DOHH2 (cell line): Measurements from ENCODE around the gene STOM.

Source experiments
- H3F3A ChIP-seq: fragments of 200-600 bp; sonication (generic), shearing (Covaris generic); 2 replicates; pipeline ENCODE4 v1.6.0; 2016; ENCODE audit warnings: antibody characterized with exemption, mild to moderate bottlenecking; ENCODE audit not compliant: control insufficient read depth, insufficient read depth
- H3K27ac ChIP-seq: fragments of 200-600 bp; sonication (generic); 2 replicates; pipeline ENCODE4 v1.5.1; 2014; ENCODE audit warnings: low read depth, mild to moderate bottlenecking, low read length, moderate library complexity
- H3K27me3 ChIP-seq: fragments of 200-600 bp; sonication (generic); 2 replicates; pipeline ENCODE4 v1.6.1; 2014; ENCODE audit warnings: mild to moderate bottlenecking, low read length, mixed read lengths; ENCODE audit not compliant: control insufficient read depth
- H3K36me3 ChIP-seq: fragments of 200-600 bp; sonication (generic); 2 replicates; pipeline ENCODE4 v1.6.1; 2014; ENCODE audit warnings: mild to moderate bottlenecking, low read length, moderate library complexity, mixed read lengths; ENCODE audit not compliant: control insufficient read depth
- H3K4me1 ChIP-seq: fragments of 200-600 bp; sonication (generic); 2 replicates; pipeline ENCODE4 v1.6.1; 2014; ENCODE audit warnings: mild to moderate bottlenecking, low read length, mixed read lengths; ENCODE audit not compliant: control insufficient read depth
- H3K4me2 ChIP-seq: fragments of 200-600 bp; sonication (generic); 2 replicates; pipeline ENCODE4 v1.6.0; 2014; ENCODE audit warnings: mild to moderate bottlenecking, low read length, moderate library complexity
- H3K4me3 ChIP-seq: fragments of 200-600 bp; sonication (generic); 2 replicates; pipeline ENCODE4 v1.5.1; 2014; ENCODE audit warnings: mild to moderate bottlenecking, low read length, mixed read lengths
- H3K79me2 ChIP-seq: fragments of 200-600 bp; sonication (generic); 2 replicates; pipeline ENCODE4 v1.6.1; 2014; ENCODE audit warnings: mild to moderate bottlenecking, low read length, mixed read lengths; ENCODE audit not compliant: control insufficient read depth
- H3K9me2 ChIP-seq: fragments of 200-600 bp; sonication (generic); replicated peaks from 2 replicates; pipeline ENCODE4 v1.6.1; 2014; ENCODE audit warnings: mild to moderate bottlenecking, low read length, mixed read lengths; ENCODE audit not compliant: control insufficient read depth
- H3K9me3 ChIP-seq: fragments of 200-600 bp; sonication (generic); 2 replicates; pipeline ENCODE4 v1.6.1; 2014; ENCODE audit warnings: antibody characterized with exemption, low read length, mixed read lengths; ENCODE audit not compliant: control insufficient read depth, insufficient read depth
- H4K20me1 ChIP-seq: fragments of 200-600 bp; sonication (generic); 2 replicates; pipeline ENCODE4 v1.6.0; 2014; ENCODE audit warnings: low read depth, mild to moderate bottlenecking, antibody characterized with exemption, low read length, moderate library complexity; ENCODE audit not compliant: control insufficient read depth, insufficient read depth
- CTCF ChIP-seq: fragments of 200-600 bp; sonication (generic); IDR thresholded peaks from one replicate; pipeline ENCODE4 v1.5.1; 2014; ENCODE audit warnings: antibody characterized with exemption, mild to moderate bottlenecking, low read depth, low read length; ENCODE audit not compliant: poor library complexity, severe bottlenecking
- EZH2phosphoT487 ChIP-seq: fragments of 200-600 bp; sonication (generic); IDR thresholded peaks from 2 replicates; pipeline ENCODE4 v1.6.1; 2017; ENCODE audit warnings: borderline replicate concordance, mild to moderate bottlenecking, antibody characterized with exemption, low read length, moderate library complexity, mixed read lengths

The STOM gene

DNA sequence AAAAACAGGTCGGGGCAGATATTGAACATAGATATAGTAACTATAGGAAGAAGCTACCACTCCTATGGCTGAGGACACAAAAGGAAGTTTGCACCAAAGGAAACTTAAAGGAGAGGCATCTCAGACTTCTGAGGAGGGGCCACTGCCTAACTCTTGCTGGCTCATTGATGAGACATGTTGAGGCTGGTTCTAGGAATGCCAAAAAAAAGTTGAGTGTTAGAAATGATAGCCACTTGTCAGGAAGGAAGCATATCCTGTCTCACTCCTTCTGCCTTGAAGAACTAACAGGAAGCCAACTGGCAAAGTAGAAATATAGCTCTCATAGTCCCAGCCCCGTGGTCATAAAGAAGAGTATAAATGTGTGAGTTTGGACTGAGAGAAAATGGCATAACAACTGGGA lies 23.3 kb upstream of the STOM start:
- Histone ChIP-seq H3K36me3 (no peaks in the 10 kb centered on the region), H3K9me2 (no peaks in the 10 kb centered on the region), H3F3A (no peaks in the 10 kb centered on the region), H3K4me2 (no peak overlapping the region), H3K4me3 (no peak overlapping the region), H3K27ac (no peak overlapping the region), H3K79me2 (no peaks in the 10 kb centered on the region), H3K9me3 (peaks cover 4% of the 10 kb centered on the region; the same call in 1 of the 2 replicates), H4K20me1 (no peaks in the 10 kb centered on the region), H3K27me3 (peaks cover 15% of the 10 kb centered on the region; the same call in 1 of the 2 replicates), H3K4me1 (no peaks in the 10 kb centered on the region)
- no peak for TF ChIP-seq CTCF
- no peak for TF ChIP-seq EZH2phosphoT487

GRCh38 chr9:121390372-121390771 lies 20.3 kb upstream of the STOM start:
- H3K79me2 ChIP-seq: no peaks in the 10 kb centered on the region
- no peak overlapping the region for H3K4me2 ChIP-seq
- no peak for TF ChIP-seq EZH2phosphoT487
- no peak for TF ChIP-seq CTCF
- H3K4me3 ChIP-seq: no peak overlapping the region
- H3K36me3 ChIP-seq: no peaks in the 10 kb centered on the region
- no peaks in the 10 kb centered on the region for H3K9me3 ChIP-seq
- H3K27me3 ChIP-seq: peaks cover 20% of the 10 kb centered on the region
- H3K4me1 ChIP-seq: no peaks in the 10 kb centered on the region
- no peak overlapping the region for H3K27ac ChIP-seq
- H3F3A ChIP-seq: no peaks in the 10 kb centered on the region
- no peaks in the 10 kb centered on the region for H4K20me1 ChIP-seq
- no peaks in the 10 kb centered on the region for H3K9me2 ChIP-seq

DNA sequence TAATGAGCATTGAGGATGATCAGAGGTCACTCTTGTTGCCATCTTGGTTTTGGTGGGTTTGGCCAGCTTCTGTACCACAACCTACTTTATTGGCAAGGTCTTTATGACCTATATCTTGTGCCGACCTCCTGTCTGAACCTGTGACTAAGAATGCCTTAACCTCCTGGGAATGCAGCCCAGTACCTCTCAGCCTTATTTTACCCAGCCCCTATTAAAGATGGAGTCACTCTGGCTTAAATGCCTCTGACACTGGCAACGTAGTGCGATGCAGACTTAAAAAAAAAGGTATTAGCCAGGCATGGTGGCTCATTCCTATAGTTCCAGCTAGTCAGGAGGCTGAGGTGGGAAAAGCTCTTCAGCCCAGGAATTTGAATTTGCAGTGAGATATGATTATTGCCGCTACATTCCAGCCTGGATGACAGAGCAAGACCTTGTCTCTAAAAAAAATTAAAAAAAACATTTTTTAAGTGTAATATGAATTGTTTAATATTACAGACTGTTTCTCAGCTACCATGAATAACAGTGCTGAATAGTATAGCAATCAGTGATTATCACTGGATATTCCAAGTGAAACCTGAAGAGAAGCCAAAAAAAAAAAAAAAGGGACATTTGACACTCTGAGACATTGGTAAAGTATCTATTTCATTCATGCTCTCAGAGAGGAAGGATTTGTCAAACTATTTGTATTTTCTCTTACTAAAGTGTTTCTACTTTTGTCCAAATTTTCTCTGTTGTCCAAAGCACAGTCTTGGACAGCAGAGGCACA lies 18.3 kb upstream of the STOM start:
- Histone ChIP-seq H3K4me3 (no peak overlapping the region), H3K79me2 (no peaks in the 10 kb centered on the region), H3K27ac (no peak overlapping the region), H3K4me1 (no peaks in the 10 kb centered on the region), H3K36me3 (no peaks in the 10 kb centered on the region), H4K20me1 (no peaks in the 10 kb centered on the region), H3K9me2 (no peaks in the 10 kb centered on the region), H3K4me2 (no peak overlapping the region), H3F3A (no peaks in the 10 kb centered on the region), H3K27me3 (peaks cover 23% of the 10 kb centered on the region), H3K9me3 (no peaks in the 10 kb centered on the region)
- no peak for TF ChIP-seq CTCF
- TF ChIP-seq EZH2phosphoT487: no peak
